Transverse colon (tissue), 4 donors: Measurements from ENCODE around the gene MCAM.

ENCODE experiments used
- POLR2AphosphoS5 ChIP-seq, 3 donors: sonication (generic); formaldehyde crosslinking; IDR thresholded peaks; one replicate each; pipeline ENCODE4 v1.6.1; 2016; ENCODE audit warnings: antibody characterized with exemption in 3 of 3
- TF ChIP-seq, protein P1 (sequence below), 5 experiments: fragments of 200-600 bp in 3 of 5; fragments of 450-650 bp in 2 of 5; sonication (generic) in 3 of 5; IDR thresholded peaks; 1 replicate in 2 of 5; 2 replicates in 3 of 5; pipeline ENCODE4 v1.5.1; 2016 to 2017; ENCODE audit warnings: antibody characterized with exemption in 5 of 5, inconsistent platforms in 3 of 5, mild to moderate bottlenecking in 2 of 5, moderate library complexity in 1 of 5

- TF ChIP-seq, protein P1, sequence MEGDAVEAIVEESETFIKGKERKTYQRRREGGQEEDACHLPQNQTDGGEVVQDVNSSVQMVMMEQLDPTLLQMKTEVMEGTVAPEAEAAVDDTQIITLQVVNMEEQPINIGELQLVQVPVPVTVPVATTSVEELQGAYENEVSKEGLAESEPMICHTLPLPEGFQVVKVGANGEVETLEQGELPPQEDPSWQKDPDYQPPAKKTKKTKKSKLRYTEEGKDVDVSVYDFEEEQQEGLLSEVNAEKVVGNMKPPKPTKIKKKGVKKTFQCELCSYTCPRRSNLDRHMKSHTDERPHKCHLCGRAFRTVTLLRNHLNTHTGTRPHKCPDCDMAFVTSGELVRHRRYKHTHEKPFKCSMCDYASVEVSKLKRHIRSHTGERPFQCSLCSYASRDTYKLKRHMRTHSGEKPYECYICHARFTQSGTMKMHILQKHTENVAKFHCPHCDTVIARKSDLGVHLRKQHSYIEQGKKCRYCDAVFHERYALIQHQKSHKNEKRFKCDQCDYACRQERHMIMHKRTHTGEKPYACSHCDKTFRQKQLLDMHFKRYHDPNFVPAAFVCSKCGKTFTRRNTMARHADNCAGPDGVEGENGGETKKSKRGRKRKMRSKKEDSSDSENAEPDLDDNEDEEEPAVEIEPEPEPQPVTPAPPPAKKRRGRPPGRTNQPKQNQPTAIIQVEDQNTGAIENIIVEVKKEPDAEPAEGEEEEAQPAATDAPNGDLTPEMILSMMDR (IDR thresholded peaks at IDR 0.05), result no peak
- TF ChIP-seq POLR2AphosphoS5 (IDR thresholded peaks at IDR 0.05), result no peak
These were observed 3.4 kb upstream of the MCAM start for GRCh38 chr11:119320240-119320775.
